MM.1S (cell line): ENCODE results near the gene NACAD.
A peak's percentile ranks its signal among the peaks of the same experiment; 100 is the strongest.

Experiments
- DNase-seq: peaks from one replicate; pipeline ENCODE4 v3.0.0-alpha.2; 2015
- H2AFZ ChIP-seq: fragments of 300-600 bp; sonication (generic); 2 replicates; pipeline ENCODE4 v1.6.0; 2016; ENCODE audit warnings: antibody characterized with exemption, low read length
- H3F3A ChIP-seq: fragments of 300-600 bp; sonication (generic); 2 replicates; pipeline ENCODE4 v1.6.1; 2016; ENCODE audit warnings: mild to moderate bottlenecking, antibody characterized with exemption, low read length, moderate library complexity, mixed read lengths; ENCODE audit not compliant: insufficient read depth
- H3K27ac ChIP-seq: fragments of 300-600 bp; sonication (generic); 2 replicates; pipeline ENCODE4 v1.5.1; 2016; ENCODE audit warnings: mild to moderate bottlenecking, low read length
- H3K27me3 ChIP-seq: fragments of 300-600 bp; sonication (generic); replicated peaks from 2 replicates; pipeline ENCODE4 v1.6.0; 2016; ENCODE audit warnings: low read length; ENCODE audit not compliant: insufficient read depth
- H3K36me3 ChIP-seq: fragments of 300-600 bp; sonication (generic); replicated peaks from 2 replicates; pipeline ENCODE4 v1.6.1; 2016; ENCODE audit warnings: mild to moderate bottlenecking, low read length, mixed read lengths; ENCODE audit not compliant: insufficient read depth
- H3K4me1 ChIP-seq: fragments of 300-600 bp; sonication (generic); 2 replicates; pipeline ENCODE4 v1.6.1; 2016; ENCODE audit warnings: low read length, mixed read lengths
- H3K4me2 ChIP-seq: fragments of 300-600 bp; sonication (generic); 2 replicates; pipeline ENCODE4 v1.6.0; 2016; ENCODE audit warnings: low read depth, low read length
- H3K4me3 ChIP-seq: fragments of 300-600 bp; sonication (generic); 2 replicates; pipeline ENCODE4 v1.5.1; 2016; ENCODE audit warnings: low read length, mixed read lengths
- H3K79me2 ChIP-seq: fragments of 300-600 bp; sonication (generic); 2 replicates; pipeline ENCODE4 v1.6.1; 2016; ENCODE audit warnings: mixed run types, low read length, mixed read lengths
- H3K9ac ChIP-seq: fragments of 300-600 bp; sonication (generic); 2 replicates; pipeline ENCODE4 v1.6.1; 2016; ENCODE audit warnings: low read length, mixed read lengths
- H3K9me2 ChIP-seq: fragments of 300-600 bp; sonication (generic); replicated peaks from 2 replicates; pipeline ENCODE4 v1.6.1; 2016; ENCODE audit warnings: mild to moderate bottlenecking, low read length, mixed read lengths; ENCODE audit not compliant: insufficient read depth
- H3K9me3 ChIP-seq: fragments of 300-600 bp; sonication (generic); replicated peaks from 2 replicates; pipeline ENCODE4 v1.6.1; 2016; ENCODE audit warnings: mild to moderate bottlenecking, low read length, mixed read lengths; ENCODE audit not compliant: insufficient read depth
- H4K20me1 ChIP-seq: fragments of 300-600 bp; sonication (generic); 2 replicates; pipeline ENCODE4 v1.6.1; 2016; ENCODE audit warnings: mild to moderate bottlenecking, low read length, moderate library complexity, mixed read lengths; ENCODE audit not compliant: insufficient read depth
- CTCF ChIP-seq: fragments of 300-600 bp; sonication (generic); IDR thresholded peaks from 2 replicates; pipeline ENCODE4 v1.5.1; 2016; ENCODE audit warnings: antibody characterized with exemption, low read length, mixed read lengths
- EZH2 ChIP-seq: fragments of 300-600 bp; sonication (generic); optimal IDR thresholded peaks from 2 replicates; pipeline ENCODE3; 2017; ENCODE audit warnings: low read depth, mild to moderate bottlenecking, antibody characterized with exemption, low read length, mixed read lengths
- EZH2phosphoT487 ChIP-seq: fragments of 300-600 bp; sonication (generic); IDR thresholded peaks from 2 replicates; pipeline ENCODE4 v1.6.1; 2018; ENCODE audit warnings: antibody characterized with exemption, low read length

NACAD gene

GRCh38 chr7:45088821-45089340 lies at the start of gene NACAD:
Gene NACAD (minus strand): TSS chr7:45088969. CDS start chr7:45088894, 75 bp downstream.
- Histone ChIP-seq H4K20me1 (no peaks in the 10 kb centered on the region), H3K4me3 (peak within 1 kb of the TSS; percentile 41; the same call in 1 of the 2 replicates), H3K27me3 (peaks cover 5% of the 10 kb centered on the region; the same call in 1 of the 2 replicates), H3K9ac (no peak within 1 kb of the TSS), H3K36me3 (no peaks in the 10 kb centered on the region), H3K27ac (no peak within 1 kb of the TSS), H3K79me2 (no peaks in the 10 kb centered on the region), H3K9me2 (no peaks in the 10 kb centered on the region), H3K4me1 (no peaks in the 10 kb centered on the region), H3K9me3 (no peaks in the 10 kb centered on the region), H3F3A (no peaks in the 10 kb centered on the region), H3K4me2 (peak within 1 kb of the TSS; percentile 68; the same call in 1 of the 2 replicates), H2AFZ (peak within 1 kb of the TSS; percentile 54)
- no peak for TF ChIP-seq CTCF
- no peak for TF ChIP-seq EZH2
- TF ChIP-seq EZH2phosphoT487: no peak
- DNase-seq: no peak

GRCh38 chr7:45136106-45137060 lies 47.6 kb upstream of the NACAD start:
- H2AFZ ChIP-seq: no peak overlapping the region
- no peaks in the 10 kb centered on the region for H3K27me3 ChIP-seq

GRCh38 chr7:45133877-45134276 lies 45.1 kb upstream of the NACAD start:
- Histone ChIP-seq H3K9me3 (no peaks in the 10 kb centered on the region), H3K9ac (no peak overlapping the region), H3K27me3 (no peaks in the 10 kb centered on the region), H3K4me2 (no peak overlapping the region), H3K27ac (no peak overlapping the region), H3K4me3 (no peak overlapping the region), H3K4me1 (no peaks in the 10 kb centered on the region), H3K36me3 (no peaks in the 10 kb centered on the region), H2AFZ (no peak overlapping the region), H4K20me1 (no peaks in the 10 kb centered on the region), H3K9me2 (no peaks in the 10 kb centered on the region), H3F3A (no peaks in the 10 kb centered on the region), H3K79me2 (no peaks in the 10 kb centered on the region)
- TF ChIP-seq EZH2 (no peak), CTCF (no peak), EZH2phosphoT487 (no peak)
- DNase-seq: no peak

More at GRCh38 chr7:45136106-45137060, 47.6 kb upstream of the NACAD start:
- Histone ChIP-seq H3F3A (no peaks in the 10 kb centered on the region), H3K27ac (no peak overlapping the region), H3K36me3 (no peaks in the 10 kb centered on the region), H4K20me1 (no peaks in the 10 kb centered on the region), H3K9me3 (no peaks in the 10 kb centered on the region), H3K4me2 (no peak overlapping the region), H3K4me1 (no peaks in the 10 kb centered on the region), H3K79me2 (no peaks in the 10 kb centered on the region), H3K9ac (no peak overlapping the region), H3K4me3 (no peak overlapping the region), H3K9me2 (no peaks in the 10 kb centered on the region)
- peak; percentile 80 for DNase-seq
- TF ChIP-seq EZH2 (no peak), EZH2phosphoT487 (no peak), CTCF (peak; percentile 81)
